ENCODE results near the gene AVPR1A. TPM values are rescaled to one million over a fixed set of nuclear protein-coding genes. Genes with fewer than 3 reads are reported as not detected.

Gene AVPR1A
- total and polyA plus RNA-seq, 10 of the 15 experiments (the other 5 are each of a cell fraction or from before 2014, with no cell fraction given): 0.04 to 0.10 TPM; not detected in 8

- TF ChIP-seq EED (IDR thresholded peaks at IDR 0.05; ENCODE audit: low read depth) (no peak), NFIC (IDR thresholded peaks at IDR 0.05; ENCODE audit: low read depth, low read length) (no peak)
These were observed 49.1 kb downstream of the AVPR1A start (continued) for GRCh38 chr12:63101920-63102319.

- no peak overlapping the region for H3K4me2 ChIP-seq (ENCODE audit: control insufficient read depth, insufficient read depth)
- DNase-seq (ENCODE audit: low read depth, low spot score): no peak
- no peak for ATAC-seq
- no peak overlapping the region for H2AFZ ChIP-seq (ENCODE audit: control insufficient read depth, low read depth, low read length)
- ChIA-PET CTCF (no interaction called here), POLR2A (no interaction called here), SMC1A (ENCODE audit: uncharacterized antibody, unreplicated experiment) (no interaction called here), RAD21 (ENCODE audit: unreplicated experiment) (no interaction called here)
- no peak overlapping the region for H3K27ac ChIP-seq (ENCODE audit: control insufficient read depth, insufficient read depth)
- H3K9me3 ChIP-seq (replicated peaks; ENCODE audit: control insufficient read depth, insufficient read depth, low read length): no peaks in the 10 kb centered on the region
- H3K4me3 ChIP-seq: no peak overlapping the region
- no peaks in the 10 kb centered on the region for H3K4me1 ChIP-seq (ENCODE audit: control insufficient read depth, insufficient read depth, low read length)
- TF ChIP-seq TAF1 (IDR thresholded peaks at IDR 0.05; ENCODE audit: borderline replicate concordance, low read depth, low read length) (no peak), CTCF (IDR thresholded peaks at IDR 0.05 in 2 of 3, conservative IDR thresholded peaks at IDR 0.05 in 1 of 3; ENCODE audit: control insufficient read depth in 2 of 3, extremely low read depth in 1 of 3, insufficient read depth in 1 of 3, low read depth in 3 of 3, low read length in 3 of 3) (peak in 1 of 3 experiments; percentile 7; a peak in 1 of 6 replicates), FOXK2 (IDR thresholded peaks at IDR 0.05) (no peak)
- BruUV-seq (replicated peaks): no TSS peak
- in situ Hi-C loops (cut with MboI) (no loop called here), intact Hi-C loops (cut with micrococcal nuclease; ENCODE audit: unreplicated experiment) (no loop called here)
- no peaks in the 10 kb centered on the region for H4K20me1 ChIP-seq (ENCODE audit: control insufficient read depth, insufficient read depth)
- FAIRE-seq: no peak
- H3K27me3 ChIP-seq (replicated peaks in 1 of 2; ENCODE audit: control insufficient read depth in 2 of 2, insufficient read depth in 2 of 2, low read length in 1 of 2): no peaks in the 10 kb centered on the region
- no peaks in the 10 kb centered on the region for H3K79me2 ChIP-seq (ENCODE audit: control insufficient read depth, insufficient read depth, low read length)
- H3K36me3 ChIP-seq (ENCODE audit: control insufficient read depth in 2 of 2, insufficient read depth in 2 of 2, low read length in 1 of 2): no peaks in the 10 kb centered on the region
- no peak overlapping the region for H3K9ac ChIP-seq (ENCODE audit: control insufficient read depth, insufficient read depth, low read length)
- WGBS (ENCODE audit: insufficient coverage, insufficient replicate concordance, low lambda C conversion rate, missing lambda C conversion rate): 15% methylated on average over 2 of the region's 2 CpGs
These were observed 52.1 kb downstream of the AVPR1A start for GRCh38 chr12:63098851-63099250.
